A673 (cell line): ENCODE data around the gene SPRED2. TPM values are rescaled to one million over a fixed set of nuclear protein-coding genes. Genes with fewer than 3 reads are reported as not detected.

Experiments used
- BruUV-seq: library from RNA; stranded (reverse); fragments of 400-500 nt; replicated peaks from 2 replicates; lab custom pipeline; 2021; lab: Mats Ljungman, UMichigan
- CTCF ChIA-PET: fragments of 300-600 bp; sonication (Branson Sonifier 250); formaldehyde crosslinking; loops from one replicate; lab custom pipeline; 2022; ENCODE audit warnings: antibody characterized with exemption; lab: Charles Lee
- POLR2A ChIA-PET: fragments of 300-600 bp; sonication (Branson Sonifier 250); formaldehyde crosslinking; loops from one replicate; lab custom pipeline; 2022; ENCODE audit warnings: antibody characterized with exemption; ENCODE audit not compliant: low non-redundant PET; lab: Charles Lee
- DNase-seq: peaks from one replicate; pipeline ENCODE4 v3.0.0-alpha.2; 2015; ENCODE audit warnings: low spot score
- H3K27ac ChIP-seq: fragments of 200-600 bp; sonication (generic); 2 replicates; pipeline ENCODE4 v1.5.1; 2016; ENCODE audit warnings: mixed run types, low read depth, mild to moderate bottlenecking, mixed read lengths, antibody characterized with exemption, low read length; ENCODE audit not compliant: poor library complexity, severe bottlenecking
- H3K27me3 ChIP-seq: fragments of 200-600 bp; sonication (generic); replicated peaks from 2 replicates; pipeline ENCODE4 v1.6.1; 2017; ENCODE audit warnings: mixed run types, low read depth, mild to moderate bottlenecking, mixed read lengths, antibody characterized with exemption, low read length; ENCODE audit not compliant: insufficient read depth, poor library complexity
- H3K36me3 ChIP-seq: fragments of 200-600 bp; sonication (generic); 2 replicates; pipeline ENCODE4 v1.6.1; 2016; ENCODE audit warnings: mixed run types, mild to moderate bottlenecking, mixed read lengths, antibody characterized with exemption, low read length; ENCODE audit not compliant: insufficient read depth, poor library complexity, severe bottlenecking
- H3K4me1 ChIP-seq: fragments of 200-600 bp; sonication (generic); 2 replicates; pipeline ENCODE4 v1.6.1; 2017; ENCODE audit warnings: mixed run types, mild to moderate bottlenecking, mixed read lengths, antibody characterized with exemption, low read length; ENCODE audit not compliant: insufficient read depth, poor library complexity, severe bottlenecking
- H3K4me3 ChIP-seq: fragments of 200-600 bp; sonication (generic); 2 replicates; pipeline ENCODE4 v1.5.1; 2016; ENCODE audit warnings: low read depth, mixed run types, mild to moderate bottlenecking, mixed read lengths, low read length; ENCODE audit not compliant: poor library complexity, severe bottlenecking
- H3K9me3 ChIP-seq: fragments of 200-600 bp; sonication (generic); 2 replicates; pipeline ENCODE4 v1.6.1; 2016; ENCODE audit warnings: mixed run types, low read depth, mild to moderate bottlenecking, mixed read lengths, antibody characterized with exemption, low read length; ENCODE audit not compliant: poor library complexity, severe bottlenecking
- CTCF ChIP-seq: fragments of 300-800, 200-600 bp; sonication (generic); conservative IDR thresholded peaks from 2 replicates; pipeline ENCODE4 v1.5.1; 2017; ENCODE audit warnings: low read depth, mild to moderate bottlenecking, antibody characterized with exemption, low read length, moderate library complexity, mixed read lengths
- EZH2 ChIP-seq: fragments of 200-600 bp; sonication (generic); IDR thresholded peaks from 2 replicates; pipeline ENCODE4 v1.6.1; 2017; ENCODE audit warnings: borderline replicate concordance, low read depth, mild to moderate bottlenecking, mixed read lengths, antibody characterized with exemption, low read length; ENCODE audit not compliant: poor library complexity, severe bottlenecking
- intact Hi-C: fragments of 100-400 bp; cut with micrococcal nuclease; formaldehyde crosslinking; loops from one replicate; pipeline ENCODE4 v1.10.0; 2022; ENCODE audit not compliant: unreplicated experiment
- total RNA-seq: library from RNA; stranded (reverse); gene quantifications from 2 replicates; pipeline ENCODE4 v1.2.3, GENCODE V29; 2021

SPRED2 gene
- total RNA-seq, 1 experiment from 2014 or later = 79.4 TPM

- no peak for DNase-seq
- Histone ChIP-seq H3K4me3 (no peak overlapping the region), H3K36me3 (no peaks in the 10 kb centered on the region), H3K4me1 (peaks cover 48% of the 10 kb centered on the region), H3K27ac (no peak overlapping the region), H3K27me3 (no peaks in the 10 kb centered on the region), H3K9me3 (no peaks in the 10 kb centered on the region)
- POLR2A ChIA-PET = no interaction called here
- no TSS peak for BruUV-seq
- intact Hi-C loops = no loop called here
- TF ChIP-seq EZH2 (no peak), CTCF (no peak)
- CTCF ChIA-PET = no interaction called here
These were observed 50.1 kb downstream of the SPRED2 start for GRCh38 chr2:65382323-65382722.

DNA sequence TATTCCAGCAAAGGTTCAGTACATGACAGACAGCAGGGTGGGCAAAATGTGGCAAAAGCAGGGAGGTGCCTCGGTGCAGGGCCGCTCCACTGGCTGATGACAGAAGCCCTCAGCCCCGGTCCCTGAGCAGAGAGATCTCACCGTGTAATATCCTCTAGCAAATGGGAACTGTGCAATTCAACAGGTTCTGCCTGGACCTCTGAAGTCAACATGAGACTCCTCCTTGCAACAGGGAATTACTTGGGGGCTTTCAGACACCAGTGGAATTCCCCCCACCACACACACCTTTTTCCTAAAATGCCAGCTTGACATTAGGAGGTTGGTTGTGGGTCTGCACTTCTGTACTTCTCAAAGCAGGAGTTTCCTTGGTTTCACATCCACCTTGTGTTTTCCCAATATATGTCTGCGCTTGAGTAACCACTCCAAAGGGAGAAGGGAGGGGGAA lies 50.8 kb downstream of the SPRED2 start:
- TF ChIP-seq CTCF (no peak), EZH2 (no peak)
- H3K4me3 ChIP-seq = no peak overlapping the region
- no peak overlapping the region for H3K27ac ChIP-seq
- H3K4me1 ChIP-seq = peaks cover 41% of the 10 kb centered on the region
- CTCF ChIA-PET = no interaction called here
- BruUV-seq = no TSS peak
- intact Hi-C loops = no loop called here
- no peak for DNase-seq
- POLR2A ChIA-PET = no interaction called here
- no peaks in the 10 kb centered on the region for H3K9me3 ChIP-seq
- no peaks in the 10 kb centered on the region for H3K36me3 ChIP-seq
- no peaks in the 10 kb centered on the region for H3K27me3 ChIP-seq

DNA sequence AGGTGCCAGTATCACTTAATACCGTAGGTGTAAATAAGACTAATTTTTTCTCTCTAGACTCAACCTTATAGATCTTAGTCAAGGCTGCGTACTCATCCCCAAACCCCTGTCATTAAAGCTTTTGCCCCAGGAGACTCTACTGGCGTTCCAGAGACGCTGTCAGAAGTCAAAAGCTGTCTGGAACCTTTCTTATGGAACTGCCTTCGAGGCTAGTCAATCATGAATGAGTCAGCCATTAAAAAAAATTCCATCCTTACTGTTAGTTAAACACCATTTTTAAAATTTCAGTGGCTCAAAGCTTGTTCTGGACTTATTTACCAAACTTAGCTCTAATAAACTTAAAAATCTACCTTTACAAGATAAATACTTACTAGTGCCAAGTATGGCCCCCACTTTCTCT lies 52.1 kb downstream of the SPRED2 start:
- Histone ChIP-seq H3K27ac (no peak overlapping the region), H3K36me3 (no peaks in the 10 kb centered on the region), H3K4me1 (peaks cover 38% of the 10 kb centered on the region), H3K27me3 (no peaks in the 10 kb centered on the region), H3K9me3 (no peaks in the 10 kb centered on the region), H3K4me3 (no peak overlapping the region)
- ChIA-PET POLR2A (no interaction called here), CTCF (no interaction called here)
- BruUV-seq = no TSS peak
- no peak for DNase-seq
- intact Hi-C loops = no loop called here
- TF ChIP-seq EZH2 = no peak
- TF ChIP-seq CTCF = no peak
